Measurements from ENCODE around the gene CHD6. TPM values are rescaled to one million over a fixed set of nuclear protein-coding genes. Genes with fewer than 3 reads are reported as not detected.

CHD6 gene
- total RNA-seq, 2 experiments from 2014 or later: 39.4 to 42.5 TPM

- Mint-ChIP-seq H3K4me1 (peaks cover 11% of the 10 kb centered on the region), H3K4me3 (no peak overlapping the region), H3K9me3 (no peaks in the 10 kb centered on the region), H3K27ac (no peak overlapping the region), H3K36me3 (ENCODE audit: low read depth) (peaks cover 51% of the 10 kb centered on the region), H3K27me3 (no peaks in the 10 kb centered on the region)
- CTCF ChIA-PET: no interaction called here
- DNase-seq: no peak
- POLR2A ChIA-PET: no interaction called here
Measured at GRCh38 chr20:41446456-41446855, 171.7 kb downstream of the CHD6 start.

- no peak for DNase-seq
- Mint-ChIP-seq H3K9me3 (no peaks in the 10 kb centered on the region), H3K36me3 (ENCODE audit: low read depth) (peaks cover 59% of the 10 kb centered on the region), H3K4me1 (peaks cover 22% of the 10 kb centered on the region), H3K4me3 (no peak overlapping the region), H3K27ac (no peak overlapping the region), H3K27me3 (no peaks in the 10 kb centered on the region)
- ChIA-PET CTCF (no interaction called here), POLR2A (interaction anchor here (0.6 kb wide), 1 partner anchor 10 kb away, joined by 4 read pairs; no protein-coding TSS in a partner anchor)
Measured at GRCh38 chr20:41444821-41445220, 173.4 kb downstream of the CHD6 start.

GRCh38 chr20:41443691-41444090 lies 174.5 kb downstream of the CHD6 start:
- Mint-ChIP-seq H3K9me3 (no peaks in the 10 kb centered on the region), H3K36me3 (ENCODE audit: low read depth) (peaks cover 68% of the 10 kb centered on the region), H3K4me3 (no peak overlapping the region), H3K27me3 (no peaks in the 10 kb centered on the region), H3K27ac (peak overlapping the region; percentile 47), H3K4me1 (peaks cover 28% of the 10 kb centered on the region)
- DNase-seq: no peak
- ChIA-PET POLR2A (no interaction called here), CTCF (interaction anchor here (0.6 to 1.9 kb wide), 2 partner anchors 13 to 680 kb away, joined by 3 to 6 read pairs; no protein-coding TSS in a partner anchor)

- peak overlapping the region; percentile 14 for H3K27ac Mint-ChIP-seq
- DNase-seq: no peak
- H3K36me3 Mint-ChIP-seq (ENCODE audit: low read depth): peaks cover 76% of the 10 kb centered on the region
- CTCF ChIA-PET: no interaction called here
- no peaks in the 10 kb centered on the region for H3K27me3 Mint-ChIP-seq
- peaks cover 53% of the 10 kb centered on the region for H3K4me1 Mint-ChIP-seq
- no peak overlapping the region for H3K4me3 Mint-ChIP-seq
- POLR2A ChIA-PET: no interaction called here
- H3K9me3 Mint-ChIP-seq: no peaks in the 10 kb centered on the region
Measured at GRCh38 chr20:41440882-41441281, 177.3 kb downstream of the CHD6 start.

GRCh38 chr20:41437836-41438235 lies 180.3 kb downstream of the CHD6 start:
- H3K9me3 Mint-ChIP-seq: peaks cover 8% of the 10 kb centered on the region
- H3K27ac Mint-ChIP-seq: peak overlapping the region; percentile 66
- no peak for DNase-seq
- H3K4me3 Mint-ChIP-seq: no peak overlapping the region
- ChIA-PET CTCF (interaction anchor here (0.6 to 1.0 kb wide), 2 partner anchors 10 to 451 kb away, joined by 3 read pairs; no protein-coding TSS in a partner anchor), POLR2A (no interaction called here)
- H3K36me3 Mint-ChIP-seq (ENCODE audit: low read depth): peaks cover 83% of the 10 kb centered on the region
- no peaks in the 10 kb centered on the region for H3K27me3 Mint-ChIP-seq
- peaks cover 70% of the 10 kb centered on the region for H3K4me1 Mint-ChIP-seq

GRCh38 chr20:41436679-41437078 lies 181.5 kb downstream of the CHD6 start:
- Mint-ChIP-seq H3K36me3 (ENCODE audit: low read depth) (peaks cover 81% of the 10 kb centered on the region), H3K27me3 (no peaks in the 10 kb centered on the region), H3K9me3 (peaks cover 8% of the 10 kb centered on the region), H3K27ac (peak overlapping the region; percentile 80), H3K4me3 (peak overlapping the region; percentile 11), H3K4me1 (peaks cover 78% of the 10 kb centered on the region)
- ChIA-PET CTCF (no interaction called here), POLR2A (no interaction called here)
- DNase-seq: no peak

GRCh38 chr20:41433203-41433602 lies 185.0 kb downstream of the CHD6 start:
- peaks cover 75% of the 10 kb centered on the region for H3K4me1 Mint-ChIP-seq
- peaks cover 77% of the 10 kb centered on the region for H3K36me3 Mint-ChIP-seq (ENCODE audit: low read depth)
- H3K27me3 Mint-ChIP-seq: no peaks in the 10 kb centered on the region
- peaks cover 11% of the 10 kb centered on the region for H3K9me3 Mint-ChIP-seq
- CTCF ChIA-PET: interaction anchor here (1.7 kb wide), 1 partner anchor 10 kb away, joined by 3 read pairs; no protein-coding TSS in a partner anchor
- DNase-seq: no peak
- H3K4me3 Mint-ChIP-seq: no peak overlapping the region
- POLR2A ChIA-PET: no interaction called here
- peak overlapping the region; percentile 89 for H3K27ac Mint-ChIP-seq

- Mint-ChIP-seq H3K27ac (peak overlapping the region; percentile 89), H3K27me3 (no peaks in the 10 kb centered on the region), H3K4me1 (peaks cover 75% of the 10 kb centered on the region), H3K9me3 (peaks cover 11% of the 10 kb centered on the region), H3K4me3 (peak overlapping the region; percentile 31), H3K36me3 (ENCODE audit: low read depth) (peaks cover 75% of the 10 kb centered on the region)
- DNase-seq: no peak
- ChIA-PET POLR2A (no interaction called here), CTCF (interaction anchor here (0.6 to 1.7 kb wide), 3 partner anchors 10 to 13 kb away, joined by 3 to 4 read pairs (median 3); no protein-coding TSS in a partner anchor)
Measured at GRCh38 chr20:41432746-41433145, 185.4 kb downstream of the CHD6 start.

- H3K4me3 Mint-ChIP-seq: no peak overlapping the region
- peak overlapping the region; percentile 88 for H3K27ac Mint-ChIP-seq
- H3K36me3 Mint-ChIP-seq (ENCODE audit: low read depth): peaks cover 72% of the 10 kb centered on the region
- peak; percentile 66 for DNase-seq
- peaks cover 50% of the 10 kb centered on the region for H3K4me1 Mint-ChIP-seq
- POLR2A ChIA-PET: no interaction called here
- H3K9me3 Mint-ChIP-seq: peaks cover 4% of the 10 kb centered on the region
- no peaks in the 10 kb centered on the region for H3K27me3 Mint-ChIP-seq
- CTCF ChIA-PET: interaction anchor here (0.9 to 3.5 kb wide), 4 partner anchors 11 to 15 kb away, joined by 3 to 11 read pairs (median 4); no protein-coding TSS in a partner anchor
Measured at GRCh38 chr20:41428285-41428684, 189.9 kb downstream of the CHD6 start.

GRCh38 chr20:41427833-41428232 lies 190.3 kb downstream of the CHD6 start:
- H3K4me1 Mint-ChIP-seq: peaks cover 46% of the 10 kb centered on the region
- H3K9me3 Mint-ChIP-seq: peaks cover 4% of the 10 kb centered on the region
- H3K27me3 Mint-ChIP-seq: no peaks in the 10 kb centered on the region
- H3K36me3 Mint-ChIP-seq (ENCODE audit: low read depth): peaks cover 72% of the 10 kb centered on the region
- CTCF ChIA-PET: interaction anchor here (0.9 to 3.5 kb wide), 4 partner anchors 11 to 14 kb away, joined by 3 to 11 read pairs (median 4); no protein-coding TSS in a partner anchor
- POLR2A ChIA-PET: no interaction called here
- no peak overlapping the region for H3K4me3 Mint-ChIP-seq
- DNase-seq: no peak
- peak overlapping the region; percentile 88 for H3K27ac Mint-ChIP-seq

- Mint-ChIP-seq H3K27ac (peak overlapping the region; percentile 88), H3K36me3 (ENCODE audit: low read depth) (peaks cover 73% of the 10 kb centered on the region), H3K4me3 (no peak overlapping the region), H3K4me1 (peaks cover 39% of the 10 kb centered on the region), H3K9me3 (peaks cover 4% of the 10 kb centered on the region), H3K27me3 (no peaks in the 10 kb centered on the region)
- ChIA-PET CTCF (interaction anchor here (0.5 to 3.5 kb wide), 3 partner anchors 10 to 130 kb away, joined by 3 to 11 read pairs (median 8); no protein-coding TSS in a partner anchor), POLR2A (no interaction called here)
- DNase-seq: no peak
Measured at GRCh38 chr20:41426976-41427375, 191.2 kb downstream of the CHD6 start.

GRCh38 chr20:41426086-41426830 lies 191.9 kb downstream of the CHD6 start:
- ChIA-PET CTCF (interaction anchor here (2.3 to 3.5 kb wide), 2 partner anchors 9 to 15 kb away, joined by 8 to 11 read pairs; no protein-coding TSS in a partner anchor), POLR2A (no interaction called here)
- Mint-ChIP-seq H3K4me1 (peaks cover 46% of the 10 kb centered on the region), H3K27ac (no peak overlapping the region), H3K4me3 (no peak overlapping the region), H3K9me3 (peaks cover 4% of the 10 kb centered on the region), H3K36me3 (ENCODE audit: low read depth) (peaks cover 80% of the 10 kb centered on the region), H3K27me3 (no peaks in the 10 kb centered on the region)
- DNase-seq: no peak

GRCh38 chr20:41425180-41425884 lies 192.8 kb downstream of the CHD6 start:
- Mint-ChIP-seq H3K4me3 (no peak overlapping the region), H3K4me1 (peaks cover 54% of the 10 kb centered on the region), H3K36me3 (ENCODE audit: low read depth) (peaks cover 82% of the 10 kb centered on the region), H3K27ac (no peak overlapping the region), H3K27me3 (no peaks in the 10 kb centered on the region), H3K9me3 (peaks cover 4% of the 10 kb centered on the region)
- no peak for DNase-seq
- ChIA-PET POLR2A (no interaction called here), CTCF (interaction anchor here (2.3 to 3.5 kb wide), 2 partner anchors 8 to 14 kb away, joined by 8 to 11 read pairs; no protein-coding TSS in a partner anchor)

All from activated CD4-positive, alpha-beta T cell treated with anti-CD3 and anti-CD28 coated beads, Interleukin-2, amount 10 ng/mL, durations not matched to agents 7 days and 5 days (primary cell).